Measurements from ENCODE around the gene ZNF581.
A peak's percentile ranks its signal among the peaks of the same experiment; 100 is the strongest.

The ZNF581 gene

DNA sequence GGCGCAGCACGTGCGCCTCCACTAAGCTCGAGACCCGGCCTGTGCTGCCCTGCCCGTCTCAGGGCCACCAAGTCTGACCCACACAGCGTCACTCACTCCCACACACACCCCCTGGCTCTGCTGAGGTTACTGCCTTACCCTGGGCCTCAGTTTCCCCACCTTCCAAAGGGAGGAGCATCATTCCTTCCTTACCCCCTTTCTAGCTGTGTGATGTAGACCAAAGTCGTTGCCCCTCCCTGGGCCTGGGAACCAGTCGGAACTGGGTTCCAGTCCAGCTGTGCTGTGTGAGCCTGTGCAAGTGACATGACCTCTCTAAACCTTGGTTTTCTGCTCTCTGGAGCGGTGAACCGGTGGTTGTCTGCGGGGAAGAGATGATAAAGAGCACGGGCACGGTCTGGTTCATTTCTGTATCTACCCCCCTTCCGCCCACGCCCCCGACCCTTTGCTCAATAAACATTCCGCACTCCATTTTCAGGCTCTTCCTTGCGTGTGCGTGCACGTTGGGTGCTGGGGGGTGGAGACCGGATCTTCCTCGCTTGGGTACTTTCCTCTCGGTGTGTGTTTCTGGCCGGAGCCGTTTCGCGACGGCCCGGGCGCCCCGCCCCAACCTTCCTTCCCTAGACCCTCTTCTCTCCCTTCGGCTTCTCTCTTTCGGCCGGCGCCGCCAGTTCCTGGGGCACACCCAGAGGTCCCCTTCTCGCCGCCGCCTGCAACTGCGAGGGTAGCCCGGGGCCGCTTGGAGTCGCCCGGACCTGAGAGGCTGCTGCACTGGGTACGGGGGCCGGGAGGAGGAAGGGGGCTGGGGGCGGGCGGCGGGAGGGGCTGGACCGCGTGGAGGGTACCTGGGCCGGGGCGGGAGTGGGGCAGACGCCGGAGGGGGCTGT lies at the start of gene ZNF581:
Gene ZNF581, plus strand, starts transcription at position 647 of the 884 bp plus-strand sequence. CDS start 923 bp downstream, outside the sequence.
- FAIRE-seq (peak; percentile 91), DNase-seq (ENCODE audit: insufficient read length, low spot score) (peak; percentile 80)

DNA sequence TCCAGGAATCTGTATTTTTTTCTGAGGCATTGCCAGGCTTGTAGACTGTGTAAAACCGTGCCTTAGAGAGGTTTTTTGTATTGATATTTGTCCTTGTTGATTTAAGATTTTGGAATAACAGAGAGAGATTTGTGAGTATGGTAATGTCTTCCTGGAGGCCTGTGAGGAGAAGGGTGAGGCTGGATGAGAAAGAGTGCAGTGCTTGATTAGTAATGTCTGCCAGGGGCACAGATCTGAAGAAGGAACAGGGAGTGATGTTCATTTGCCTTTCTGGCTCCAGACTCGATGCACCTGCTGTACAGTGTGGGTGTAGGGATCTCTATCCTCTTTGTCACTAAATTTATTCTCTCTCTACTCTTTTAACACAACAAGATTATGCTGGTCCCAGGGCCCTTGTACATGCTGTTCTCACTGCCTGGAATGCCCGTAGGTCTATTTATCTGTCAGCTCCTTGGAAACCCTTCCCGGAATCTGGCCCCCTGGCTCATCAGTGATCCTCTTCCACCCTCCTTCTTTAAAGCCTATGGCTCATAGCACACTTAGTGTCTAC lies 48.4 kb upstream of the ZNF581 start:
- no peak for DNase-seq (ENCODE audit: insufficient read length, low spot score)
- no peak for FAIRE-seq

GRCh38 chr19:55596304-55596703 lies 47.1 kb upstream of the ZNF581 start:
- DNase-seq (ENCODE audit: insufficient read length, low spot score) (no peak), FAIRE-seq (no peak)

GRCh38 chr19:55597501-55597921 lies 45.9 kb upstream of the ZNF581 start:
- DNase-seq (ENCODE audit: insufficient read length, low spot score): no peak
- no peak for FAIRE-seq

DNA sequence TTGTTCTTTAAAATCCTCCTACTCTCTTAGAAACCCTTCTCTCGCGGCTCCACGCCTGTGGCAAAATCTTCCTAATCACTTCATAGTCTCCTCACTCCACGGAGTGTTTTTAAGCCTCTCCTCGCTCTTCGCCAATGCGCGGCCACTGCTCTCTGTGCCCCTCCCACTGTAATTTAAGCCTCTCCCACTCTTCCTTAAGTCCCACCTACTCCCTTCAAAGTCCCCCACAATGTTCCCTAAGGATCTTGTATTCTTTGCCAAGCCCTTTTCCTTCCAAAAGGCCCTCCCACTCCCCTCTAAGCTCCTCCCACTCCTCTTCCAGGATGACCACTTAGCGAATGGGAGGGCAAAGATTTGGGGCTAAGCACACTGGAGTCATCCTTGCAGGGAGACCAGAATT lies 45.4 kb upstream of the ZNF581 start:
- FAIRE-seq (no peak), DNase-seq (ENCODE audit: insufficient read length, low spot score) (no peak)

GRCh38 chr19:55598719-55599467 lies 44.6 kb upstream of the ZNF581 start:
- FAIRE-seq (peak; percentile 95), DNase-seq (ENCODE audit: insufficient read length, low spot score) (peak; percentile 77)

- FAIRE-seq (no peak), DNase-seq (ENCODE audit: insufficient read length, low spot score) (peak; percentile 85)
Measured at GRCh38 chr19:55599468-55599841, 44.0 kb upstream of the ZNF581 start, which contains the start of gene FIZ1. FIZ1 (minus strand) TSS chr19:55599517; CDS start chr19:55597865, 1,652 bp downstream.

DNA sequence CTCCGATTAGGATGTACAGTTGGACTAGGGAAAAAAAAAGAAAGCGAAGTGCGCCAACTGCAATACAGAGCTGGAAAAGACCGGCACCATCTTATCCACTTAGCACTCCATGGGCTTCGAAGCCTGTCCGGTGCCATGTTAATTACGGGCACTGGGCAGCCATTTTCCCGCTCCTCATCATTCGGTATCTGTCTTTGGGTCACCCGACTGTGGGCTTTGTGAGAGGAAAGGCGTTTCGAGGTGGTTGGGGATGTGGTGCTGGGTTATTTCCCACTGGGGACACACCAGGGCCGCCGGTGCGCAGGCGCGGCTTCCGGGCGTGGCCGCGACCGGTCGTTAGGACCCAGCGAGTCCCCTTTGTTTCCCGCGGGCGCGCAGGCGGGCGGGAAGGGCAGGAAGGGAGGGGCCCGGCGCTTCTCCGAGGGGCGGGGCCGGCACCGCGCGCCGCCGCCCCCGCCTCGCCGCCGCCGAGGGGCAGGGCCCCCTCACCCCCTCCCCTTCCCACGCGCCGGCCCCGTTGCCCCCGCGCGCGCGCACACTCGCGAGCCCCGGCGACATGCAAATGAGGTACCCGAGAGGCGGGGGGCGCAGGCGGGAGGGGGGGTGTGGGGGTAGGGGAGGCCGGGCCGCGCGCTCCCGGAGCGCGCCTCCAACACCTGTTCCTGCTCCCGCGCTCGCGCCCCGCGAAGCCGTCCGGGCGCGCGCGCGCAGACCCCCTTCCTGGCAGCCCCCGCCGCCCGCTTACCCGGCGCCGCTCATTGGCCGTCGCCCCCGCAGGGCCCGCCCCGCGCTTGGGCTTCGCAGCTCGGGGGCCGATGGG lies 43.4 kb upstream of the ZNF581 start, which contains the start of gene ZNF524:
Gene ZNF524, plus strand, starts transcription at position 447 of the 820 bp plus-strand sequence. CDS start 1,825 bp downstream, outside the sequence.
- DNase-seq (ENCODE audit: insufficient read length, low spot score): peak; percentile 80
- no peak for FAIRE-seq

- FAIRE-seq (no peak), DNase-seq (ENCODE audit: insufficient read length, low spot score) (no peak)
Measured at GRCh38 chr19:55600662-55601028, 42.8 kb upstream of the ZNF581 start.

GRCh38 chr19:55601084-55601483 lies 42.4 kb upstream of the ZNF581 start:
- FAIRE-seq (no peak), DNase-seq (ENCODE audit: insufficient read length, low spot score) (no peak)

- DNase-seq (ENCODE audit: insufficient read length, low spot score) (no peak), FAIRE-seq (no peak)
Measured at GRCh38 chr19:55602104-55603001, 41.1 kb upstream of the ZNF581 start.

- FAIRE-seq (no peak), DNase-seq (ENCODE audit: insufficient read length, low spot score) (no peak)
Measured at GRCh38 chr19:55603115-55603514, 40.3 kb upstream of the ZNF581 start.

DNA sequence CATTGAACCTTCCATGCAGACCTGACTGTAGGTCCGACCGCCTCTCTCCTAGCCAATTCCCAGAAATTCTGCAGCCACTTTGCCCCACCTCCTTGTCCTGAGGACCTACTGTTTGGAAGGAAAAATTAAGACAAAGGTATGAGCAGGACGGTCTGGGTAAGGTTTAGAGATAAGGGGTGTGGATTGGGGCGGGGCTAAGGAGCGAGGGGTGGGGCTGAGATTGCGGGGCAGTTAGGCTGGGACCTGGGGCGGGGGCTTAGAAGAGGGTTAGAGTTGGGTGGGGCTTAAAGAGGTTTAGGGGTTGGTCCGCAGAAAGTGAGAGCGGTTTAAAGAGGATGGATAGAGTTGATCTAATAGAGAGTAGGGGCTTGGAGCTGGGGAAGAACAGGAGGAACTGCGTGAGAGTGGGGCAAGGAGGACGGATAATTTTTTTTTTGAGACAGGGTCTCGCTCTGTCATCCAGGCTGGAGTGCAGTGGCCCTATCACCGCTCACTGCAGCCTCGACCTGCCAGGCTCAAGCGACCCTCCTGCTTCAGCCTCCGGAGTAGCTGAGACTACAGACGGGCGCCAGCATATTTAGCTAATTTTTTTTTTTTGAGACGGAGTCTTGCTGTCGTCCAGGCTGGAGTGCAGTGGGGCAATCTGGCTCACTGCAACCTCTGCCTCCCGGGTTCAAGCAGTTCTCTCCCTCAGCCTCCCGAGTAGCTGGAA lies 39.7 kb upstream of the ZNF581 start:
- FAIRE-seq (no peak), DNase-seq (ENCODE audit: insufficient read length, low spot score) (no peak)

DNA sequence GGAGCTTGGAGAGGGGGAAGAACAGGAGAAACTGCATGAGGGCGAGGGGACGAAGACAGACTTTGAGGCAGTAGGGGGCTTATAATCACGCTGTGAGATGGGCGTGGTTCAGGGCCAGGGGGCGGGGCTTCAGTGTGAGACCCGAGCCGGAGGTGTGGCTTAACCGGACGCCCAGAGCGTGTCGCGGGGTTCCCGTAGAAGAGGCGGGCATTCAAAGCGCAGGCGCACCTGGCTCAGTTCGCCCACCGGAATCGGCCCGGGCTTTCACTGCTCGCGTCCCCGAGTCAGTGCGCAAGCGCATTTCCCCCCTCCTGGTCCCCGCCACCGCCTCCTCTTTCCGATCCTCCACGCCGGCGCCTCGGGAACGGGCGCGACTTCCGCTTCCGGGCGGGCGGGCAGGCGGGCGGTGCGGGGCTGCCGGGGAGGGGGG lies 38.2 kb upstream of the ZNF581 start:
- DNase-seq (ENCODE audit: insufficient read length, low spot score) (peak; percentile 92), FAIRE-seq (peak; percentile 93)

GRCh38 chr19:55605637-55606470 lies 37.6 kb upstream of the ZNF581 start, which contains the start of gene ZNF865:
ZNF865 (plus strand) TSS chr19:55605647; CDS start chr19:55613619, 7,972 bp downstream.
- no peak for DNase-seq (ENCODE audit: insufficient read length, low spot score)
- peak; percentile 86 for FAIRE-seq

DNA sequence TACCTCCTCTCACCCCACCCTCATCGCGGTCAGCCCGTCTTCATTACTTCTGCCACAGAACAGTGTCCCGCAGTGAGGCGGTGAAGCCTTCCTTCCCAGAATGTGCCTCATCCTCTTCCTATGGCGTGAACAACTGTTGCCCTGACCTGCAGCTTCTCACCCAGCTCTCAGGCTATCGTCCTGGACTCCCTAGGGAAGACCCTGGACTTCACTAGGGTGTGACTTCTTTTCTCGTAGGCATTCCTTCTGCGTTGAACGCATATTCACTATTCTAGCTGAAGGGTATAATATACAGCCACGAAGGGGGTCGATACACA lies 37.0 kb upstream of the ZNF581 start:
- DNase-seq (ENCODE audit: insufficient read length, low spot score): no peak
- no peak for FAIRE-seq

DNA sequence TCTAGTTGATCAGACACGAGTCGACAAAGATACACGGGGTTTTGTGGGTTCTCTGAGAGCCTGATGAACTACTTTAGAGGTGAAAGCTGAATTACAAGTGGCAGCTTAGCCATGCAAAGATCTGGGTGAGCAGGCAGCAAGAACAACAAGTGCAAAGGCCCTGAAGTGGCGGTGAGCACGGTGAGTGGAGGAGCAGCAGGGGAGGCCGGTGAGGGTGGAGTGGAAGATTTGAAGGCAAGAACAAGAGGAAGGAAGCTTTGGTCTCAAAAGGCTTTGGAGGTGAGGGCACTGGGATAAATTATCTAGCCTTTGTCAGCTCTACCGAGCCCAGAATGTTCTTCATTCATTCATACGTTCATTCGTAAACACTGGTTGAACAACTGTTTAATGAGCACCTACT lies 36.6 kb upstream of the ZNF581 start:
- FAIRE-seq (no peak), DNase-seq (ENCODE audit: insufficient read length, low spot score) (no peak)

DNA sequence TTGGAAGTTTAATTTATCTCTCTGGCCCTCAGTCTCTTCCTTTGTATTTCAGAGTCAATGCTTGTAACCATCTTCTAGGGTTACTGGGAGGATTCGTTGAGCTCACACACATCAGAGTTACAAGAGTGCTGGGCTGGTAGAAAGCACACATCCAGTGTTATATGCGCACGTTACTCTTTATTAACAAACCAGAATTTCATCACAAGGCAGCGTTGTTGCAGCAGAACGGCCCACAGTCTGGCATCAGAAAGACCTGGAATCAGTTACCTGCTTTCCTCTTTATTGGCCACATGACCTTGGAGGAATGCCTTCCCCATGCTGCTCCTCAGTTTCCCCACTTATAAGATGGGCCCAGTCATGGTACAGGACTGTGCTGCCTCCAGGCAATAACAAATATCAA lies 34.1 kb upstream of the ZNF581 start:
- FAIRE-seq (no peak), DNase-seq (ENCODE audit: insufficient read length, low spot score) (no peak)
